Gastroesophageal sphincter (tissue), 4 donors: Measurements from ENCODE around the gene SCN2B. TPM values are rescaled to one million over a fixed set of nuclear protein-coding genes. Genes with fewer than 3 reads are reported as not detected.

ENCODE experiments used
- ATAC-seq: fragments of 150-250 bp; one replicate; pipeline ENCODE4 v1.9.1; 2016; ENCODE audit warnings: mild to moderate bottlenecking, moderate library complexity
- H3K27ac ChIP-seq, 4 donors: fragments of 200-600 bp; sonication (generic) in 3 of 4; 1 replicate in 3 of 4; 2 replicates in 1 of 4; pipeline ENCODE4 v1.5.1; 2016 to 2019
- H3K27me3 ChIP-seq: fragments of 200-600 bp; sonication (generic); one replicate; pipeline ENCODE4 v1.5.1; 2019
- H3K36me3 ChIP-seq, 2 donors: fragments of 200-600 bp; sonication (generic); one replicate each; pipeline ENCODE4 v1.5.1; 2019; ENCODE audit warnings: control low read depth in 1 of 2
- H3K4me1 ChIP-seq, 3 donors: fragments of 200-600 bp; sonication (generic); 1 replicate in 2 of 3; 2 replicates in 1 of 3; pipeline ENCODE4 v1.5.1; 2016 to 2019; ENCODE audit warnings: control low read depth in 2 of 3
- H3K4me3 ChIP-seq, 2 donors: fragments of 200-600 bp; sonication (generic); one replicate each; pipeline ENCODE4 v1.5.1; 2019; ENCODE audit warnings: mild to moderate bottlenecking in 1 of 2, moderate library complexity in 1 of 2
- H3K9me3 ChIP-seq, 3 donors: fragments of 200-600 bp; sonication (generic); one replicate each; pipeline ENCODE4 v1.5.1; 2017 to 2019; ENCODE audit warnings: control low read depth in 2 of 3
- EP300 ChIP-seq: sonication (generic); formaldehyde crosslinking; IDR thresholded peaks from one replicate; pipeline ENCODE4 v1.6.1; 2017; ENCODE audit warnings: antibody characterized with exemption, mild to moderate bottlenecking
- POLR2A ChIP-seq, 2 donors: fragments of 450-650 bp; IDR thresholded peaks; one replicate each; pipeline ENCODE4 v1.6.1; 2017; ENCODE audit warnings: antibody characterized with exemption in 2 of 2, mild to moderate bottlenecking in 2 of 2, moderate library complexity in 1 of 2
- POLR2AphosphoS5 ChIP-seq: sonication (generic); formaldehyde crosslinking; IDR thresholded peaks from one replicate; pipeline ENCODE4 v1.6.1; 2017; ENCODE audit warnings: antibody characterized with exemption
- WGBS, 2 donors: methylation state at CpG; one replicate each; pipeline ENCODE4 v1.1.5; 2018; ENCODE audit warnings: low coverage in 1 of 2; 5-methylcytosine and 5-hydroxymethylcytosine counted together
- total RNA-seq, 4 donors: library from RNA; depleted of rRNA; stranded (reverse); fragments of >200 nt; gene quantifications; one replicate each; pipeline ENCODE4 v1.1.0, GENCODE V29; 2016
- TF ChIP-seq, protein P1 (sequence below), 4 experiments: fragments of 200-600 bp in 2 of 4; fragments of 450-650 bp in 2 of 4; sonication (generic) in 1 of 4; IDR thresholded peaks; one replicate each; pipeline ENCODE4 v1.5.1; 2017 to 2019; ENCODE audit warnings: antibody characterized with exemption in 4 of 4, mild to moderate bottlenecking in 2 of 4, moderate library complexity in 2 of 4

SCN2B gene
- total RNA-seq, 4 donors from 2014 or later: 0.25 to 1.0 (median 0.49) TPM

DNA sequence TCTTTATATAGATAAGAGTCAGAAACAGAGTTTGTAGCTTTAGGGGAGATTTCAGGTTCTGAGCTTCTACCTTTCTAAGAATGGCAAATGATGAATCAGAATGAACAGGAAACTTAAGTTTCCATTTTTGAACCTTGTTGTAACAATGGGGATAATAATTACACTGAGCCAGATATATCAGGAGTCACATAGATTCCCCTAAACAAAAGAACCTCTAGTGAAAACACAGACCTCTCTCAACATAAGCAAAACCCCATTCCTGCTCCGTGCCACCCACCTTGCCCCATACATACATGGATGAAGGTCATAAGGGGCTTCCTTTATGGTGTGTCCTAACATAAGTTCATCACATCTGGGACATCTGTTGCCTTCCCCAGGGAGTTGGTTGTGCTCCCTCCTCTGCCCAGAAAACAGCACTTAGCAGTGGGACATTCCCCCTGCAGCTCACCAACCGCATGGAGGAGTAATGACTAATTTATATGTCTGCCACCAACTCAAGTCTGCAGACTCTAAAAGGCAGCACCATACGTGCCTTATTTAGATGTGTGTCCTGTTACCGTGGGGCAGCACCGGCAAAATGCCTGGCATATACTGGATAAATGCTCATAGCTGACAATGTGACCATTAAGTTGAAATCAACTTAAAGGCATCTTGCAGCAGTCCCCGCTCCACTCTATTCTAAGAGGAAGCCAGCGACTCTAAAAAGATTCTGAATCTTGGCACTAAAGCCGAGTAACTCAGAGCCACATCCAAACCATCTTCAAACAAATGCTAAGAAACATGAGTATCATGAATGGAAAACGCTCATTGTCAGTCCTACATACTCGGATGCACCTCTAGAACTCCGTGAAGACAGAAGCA lies 40.4 kb upstream of the SCN2B start:
- no peak for ATAC-seq
- no peaks in the 10 kb centered on the region for H3K9me3 ChIP-seq
- peaks cover 78% of the 10 kb centered on the region for H3K27me3 ChIP-seq
- TF ChIP-seq POLR2AphosphoS5: no peak
- TF ChIP-seq EP300: no peak
- TF ChIP-seq, protein P1, sequence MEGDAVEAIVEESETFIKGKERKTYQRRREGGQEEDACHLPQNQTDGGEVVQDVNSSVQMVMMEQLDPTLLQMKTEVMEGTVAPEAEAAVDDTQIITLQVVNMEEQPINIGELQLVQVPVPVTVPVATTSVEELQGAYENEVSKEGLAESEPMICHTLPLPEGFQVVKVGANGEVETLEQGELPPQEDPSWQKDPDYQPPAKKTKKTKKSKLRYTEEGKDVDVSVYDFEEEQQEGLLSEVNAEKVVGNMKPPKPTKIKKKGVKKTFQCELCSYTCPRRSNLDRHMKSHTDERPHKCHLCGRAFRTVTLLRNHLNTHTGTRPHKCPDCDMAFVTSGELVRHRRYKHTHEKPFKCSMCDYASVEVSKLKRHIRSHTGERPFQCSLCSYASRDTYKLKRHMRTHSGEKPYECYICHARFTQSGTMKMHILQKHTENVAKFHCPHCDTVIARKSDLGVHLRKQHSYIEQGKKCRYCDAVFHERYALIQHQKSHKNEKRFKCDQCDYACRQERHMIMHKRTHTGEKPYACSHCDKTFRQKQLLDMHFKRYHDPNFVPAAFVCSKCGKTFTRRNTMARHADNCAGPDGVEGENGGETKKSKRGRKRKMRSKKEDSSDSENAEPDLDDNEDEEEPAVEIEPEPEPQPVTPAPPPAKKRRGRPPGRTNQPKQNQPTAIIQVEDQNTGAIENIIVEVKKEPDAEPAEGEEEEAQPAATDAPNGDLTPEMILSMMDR (IDR thresholded peaks at IDR 0.05): no peak
- TF ChIP-seq POLR2A (IDR thresholded peaks at IDR 0.05): no peak
- H3K4me3 ChIP-seq: no peak overlapping the region
- H3K4me1 ChIP-seq: no peaks in the 10 kb centered on the region
- 75 to 79% methylated on average over 6 to 11 of the region's 11 CpGs for WGBS, 2 donors
- no peaks in the 10 kb centered on the region for H3K36me3 ChIP-seq
- H3K27ac ChIP-seq: no peak overlapping the region

DNA sequence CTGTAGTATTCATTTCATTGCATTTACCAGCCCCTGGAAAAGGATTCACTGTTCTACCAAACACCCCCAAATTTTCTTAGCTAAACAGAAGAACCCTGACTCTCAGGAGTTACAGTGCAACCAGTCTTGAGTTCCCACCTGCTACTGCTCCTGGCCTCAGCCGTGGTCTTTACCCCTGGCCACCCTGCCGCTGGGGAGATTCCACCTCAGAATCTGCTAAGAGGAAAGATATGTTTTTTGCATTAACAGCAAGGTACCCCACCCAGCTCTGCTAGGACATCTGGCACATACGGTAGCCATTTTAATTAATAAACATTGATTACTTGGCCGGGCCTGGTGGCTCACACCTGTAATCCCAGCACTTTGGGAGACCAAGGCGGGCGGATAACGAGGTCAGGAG lies 39.3 kb upstream of the SCN2B start:
- Histone ChIP-seq H3K27me3 (peaks cover 72% of the 10 kb centered on the region), H3K36me3 (no peaks in the 10 kb centered on the region), H3K27ac (no peak overlapping the region), H3K9me3 (no peaks in the 10 kb centered on the region), H3K4me1 (no peaks in the 10 kb centered on the region), H3K4me3 (no peak overlapping the region)
- ATAC-seq: no peak
- no peak for TF ChIP-seq POLR2A (IDR thresholded peaks at IDR 0.05)
- no peak for TF ChIP-seq POLR2AphosphoS5
- TF ChIP-seq EP300: no peak
- TF ChIP-seq, protein P1 (IDR thresholded peaks at IDR 0.05): no peak
- 90 to 98% methylated on average over 7 of the region's 7 CpGs for WGBS, 2 donors

DNA sequence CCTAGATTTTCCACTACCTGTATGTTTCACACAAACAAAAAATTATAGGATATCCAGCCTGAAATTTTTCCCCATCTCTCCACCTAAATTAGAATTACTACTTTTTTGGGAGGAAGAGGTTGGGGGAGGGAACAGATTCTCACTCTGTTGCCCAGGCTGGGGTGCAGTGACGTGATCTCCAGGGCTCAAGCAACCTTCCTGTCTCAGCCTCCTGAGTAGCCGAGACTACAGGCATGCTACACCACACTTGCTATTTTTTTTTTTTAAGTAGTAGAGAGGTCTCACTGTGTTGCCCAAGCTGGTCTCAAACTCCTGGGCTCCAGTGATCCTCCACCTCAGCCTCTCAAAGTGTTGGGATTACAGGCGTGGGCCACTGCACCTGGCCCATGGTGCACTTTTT lies 38.8 kb upstream of the SCN2B start:
- Histone ChIP-seq H3K9me3 (no peaks in the 10 kb centered on the region), H3K27me3 (peaks cover 72% of the 10 kb centered on the region), H3K4me1 (no peaks in the 10 kb centered on the region), H3K4me3 (no peak overlapping the region), H3K36me3 (no peaks in the 10 kb centered on the region), H3K27ac (no peak overlapping the region)
- 56% methylated on average over 3 of the region's 3 CpGs; no CpG with 5 or more reads in 1 of the 2 donors for WGBS, 2 donors
- TF ChIP-seq, protein P1 (IDR thresholded peaks at IDR 0.05): no peak
- TF ChIP-seq POLR2A (IDR thresholded peaks at IDR 0.05): no peak
- TF ChIP-seq POLR2AphosphoS5: no peak
- no peak for TF ChIP-seq EP300
- ATAC-seq: no peak

DNA sequence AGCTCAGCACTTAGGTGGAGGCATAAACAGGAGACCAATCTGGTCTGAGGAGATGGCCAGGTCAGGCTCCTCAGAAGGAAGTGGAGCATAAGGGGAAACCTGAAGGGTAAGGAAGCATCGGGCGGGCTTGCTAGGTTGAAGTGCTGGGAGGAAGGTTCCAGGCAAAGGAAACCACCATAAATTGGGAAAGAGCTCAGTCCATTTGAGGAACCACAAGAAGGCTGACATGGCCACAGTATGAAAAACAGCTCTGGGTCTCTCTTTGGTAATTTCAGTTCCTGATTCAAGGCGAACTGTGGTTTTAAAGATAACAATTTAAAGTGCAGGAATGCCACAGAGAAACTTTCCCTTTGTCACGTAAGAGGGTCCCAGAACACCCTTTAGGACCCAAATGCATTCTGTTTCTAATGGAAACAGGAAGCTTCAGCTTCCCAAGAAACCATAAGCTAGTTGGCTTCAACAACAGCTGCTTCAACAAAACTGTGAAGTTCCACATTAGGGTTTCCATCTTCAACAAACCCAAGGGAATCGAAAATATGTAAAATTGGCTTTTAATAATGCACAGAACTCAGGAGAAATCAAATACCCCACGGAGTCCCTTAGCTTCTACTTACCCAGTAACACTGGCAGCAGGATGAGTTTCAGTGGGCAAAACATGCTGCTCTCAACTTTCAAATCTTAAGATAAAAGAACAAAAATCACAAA lies 37.9 kb upstream of the SCN2B start:
- Histone ChIP-seq H3K27me3 (peaks cover 72% of the 10 kb centered on the region), H3K36me3 (no peaks in the 10 kb centered on the region), H3K9me3 (no peaks in the 10 kb centered on the region), H3K27ac (no peak overlapping the region), H3K4me1 (no peaks in the 10 kb centered on the region), H3K4me3 (no peak overlapping the region)
- 55 to 68% methylated on average over 6 of the region's 6 CpGs for WGBS, 2 donors
- ATAC-seq: peak; percentile 22
- TF ChIP-seq, protein P1 (IDR thresholded peaks at IDR 0.05): no peak
- TF ChIP-seq POLR2A (IDR thresholded peaks at IDR 0.05) (no peak), EP300 (no peak), POLR2AphosphoS5 (no peak)
